Activated T-cell treated with anti-CD3 and anti-CD28 coated beads for 48 hours (primary cell): ENCODE results near the gene RENBP.

Source experiments
- DNase-seq: peaks from one replicate; pipeline ENCODE4 v3.0.0-alpha.2; 2020; ENCODE audit warnings: low read depth

The RENBP gene

GRCh38 chrX:153917869-153918268 lies 26.6 kb downstream of the RENBP start:
- DNase-seq = no peak

- no peak for DNase-seq
Observed at GRCh38 chrX:153913701-153914100, 30.7 kb downstream of the RENBP start.

GRCh38 chrX:153913211-153913610 lies 31.2 kb downstream of the RENBP start:
- DNase-seq = no peak

- DNase-seq = no peak
Observed at GRCh38 chrX:153911798-153912197, 32.6 kb downstream of the RENBP start.

- no peak for DNase-seq
Observed at GRCh38 chrX:153910446-153910845, 34.0 kb downstream of the RENBP start.

GRCh38 chrX:153909980-153910360 lies 34.5 kb downstream of the RENBP start:
- DNase-seq = no peak

- DNase-seq = no peak
Observed at GRCh38 chrX:153909024-153909979, 35.1 kb downstream of the RENBP start.

GRCh38 chrX:153908219-153908860 lies 36.1 kb downstream of the RENBP start:
- DNase-seq = no peak

- DNase-seq = no peak
Observed at GRCh38 chrX:153907456-153907855, 37.0 kb downstream of the RENBP start.

- no peak for DNase-seq
Observed at GRCh38 chrX:153906126-153906917, 38.1 kb downstream of the RENBP start.

GRCh38 chrX:153905481-153906095 lies 38.9 kb downstream of the RENBP start:
- DNase-seq = no peak

- no peak for DNase-seq
Observed at GRCh38 chrX:153903991-153904957, 40.2 kb downstream of the RENBP start, which contains the start of gene AVPR2. TSS of gene AVPR2 (plus strand) at chrX:153904673. CDS start at chrX:153905146, 473 bp downstream.

GRCh38 chrX:153903238-153903980 lies 41.0 kb downstream of the RENBP start:
- no peak for DNase-seq

- DNase-seq = no peak
Observed at GRCh38 chrX:153902385-153902784, 42.1 kb downstream of the RENBP start.

- no peak for DNase-seq
Observed at GRCh38 chrX:153901753-153902140, 42.7 kb downstream of the RENBP start.

- DNase-seq = no peak
Observed at GRCh38 chrX:153900831-153901752, 43.4 kb downstream of the RENBP start.

GRCh38 chrX:153897899-153898298 lies 46.5 kb downstream of the RENBP start:
- DNase-seq = no peak

- DNase-seq = no peak
Observed at GRCh38 chrX:153889123-153889522, 55.3 kb downstream of the RENBP start.

- no peak for DNase-seq
Observed at GRCh38 chrX:153888344-153888743, 56.1 kb downstream of the RENBP start.
